ENCODE results near the gene DNAJC27. TPM values are rescaled to one million over a fixed set of nuclear protein-coding genes. Genes with fewer than 3 reads are reported as not detected.
"Not testable (repeated sequence)": the region's sequence is repeated elsewhere in the genome, so short reads cannot be mapped to it uniquely, and the experiment has no call there.

DNAJC27 gene
- total RNA-seq, 1 donor from 2014 or later = 3.6 TPM

DNA sequence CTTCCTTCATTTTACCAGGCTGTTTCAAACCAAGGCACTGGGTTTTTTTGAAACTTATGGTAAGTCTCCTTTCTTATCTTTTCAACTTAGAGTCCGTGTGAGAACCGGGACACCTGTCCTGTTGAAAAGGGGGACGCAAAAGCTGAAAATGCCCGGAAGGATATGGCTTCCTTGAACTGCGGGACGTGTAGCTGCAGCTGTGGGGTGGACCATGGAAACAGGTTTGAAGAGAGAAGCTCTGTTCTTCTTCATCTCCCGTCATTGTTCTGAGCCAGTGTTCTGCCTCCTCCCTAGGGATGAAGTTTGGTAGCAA, 29.5 kb upstream of the DNAJC27 start:
- intact Hi-C loops (cut with DNase I) = no loop called here
- DNase-seq (ENCODE audit: low spot score in 2 of 2) = no peak
- Histone ChIP-seq H3K27ac (no peak overlapping the region), H3K9me3 (no peaks in the 10 kb centered on the region), H3K4me3 (no peak overlapping the region), H3K27me3 (no peaks in the 10 kb centered on the region), H3K36me3 (peaks cover 0 to 4% of the 10 kb centered on the region in 2 donors), H3K4me1 (peaks cover 0 to 2% of the 10 kb centered on the region in 2 donors)
- TF ChIP-seq CTCF (IDR thresholded peaks at IDR 0.05) = no peak

DNA sequence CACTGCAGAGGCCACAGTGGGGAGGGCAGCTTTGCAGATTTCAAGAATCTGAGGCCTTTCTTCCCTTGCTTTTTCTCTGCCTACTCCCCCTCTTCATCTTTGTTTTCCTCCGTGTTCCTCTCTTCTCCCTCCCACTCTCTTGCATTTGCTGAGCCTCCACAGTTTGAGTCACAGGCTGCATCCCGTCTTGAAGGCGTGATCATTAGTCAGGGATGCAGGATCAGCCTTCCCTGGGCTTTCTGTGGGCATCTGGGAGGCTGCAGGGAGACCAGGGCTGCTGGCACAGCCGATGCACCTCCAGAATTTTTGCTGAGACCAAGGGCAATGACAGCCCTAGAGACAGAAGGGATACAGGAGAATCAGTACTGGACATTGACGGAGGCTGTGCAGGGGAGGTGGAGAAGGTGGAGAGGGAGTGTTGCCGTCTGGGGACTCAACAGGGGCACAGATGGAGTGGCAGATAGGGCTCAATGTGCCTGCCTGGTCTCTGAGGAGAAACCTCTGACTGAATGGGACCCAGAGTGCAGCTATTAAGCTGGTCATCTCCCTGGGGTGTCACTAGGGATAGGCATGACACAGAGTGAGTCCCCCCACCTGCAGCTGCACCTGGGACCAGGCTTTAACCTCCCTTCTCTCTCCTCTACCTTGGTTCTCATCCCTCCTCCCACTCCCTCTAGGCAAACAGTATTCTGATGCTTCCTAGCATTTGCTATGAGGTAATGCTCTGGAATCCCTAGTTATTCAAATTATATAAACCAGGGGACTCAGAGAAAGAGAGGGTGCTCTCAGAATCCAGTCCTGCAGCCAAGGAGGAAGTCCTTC, 29.0 kb upstream of the DNAJC27 start:
- H3K4me3 ChIP-seq = no peak overlapping the region
- no peak for DNase-seq (ENCODE audit: low spot score in 2 of 2)
- peaks cover 0 to 4% of the 10 kb centered on the region in 2 donors for H3K36me3 ChIP-seq
- H3K9me3 ChIP-seq = no peaks in the 10 kb centered on the region
- TF ChIP-seq CTCF (IDR thresholded peaks at IDR 0.05) = no peak
- no peaks in the 10 kb centered on the region for H3K27me3 ChIP-seq
- no peak overlapping the region for H3K27ac ChIP-seq
- H3K4me1 ChIP-seq = peaks cover 0 to 2% of the 10 kb centered on the region in 2 donors
- intact Hi-C loops (cut with DNase I) = no loop called here

- intact Hi-C loops (cut with DNase I) = no loop called here
- Histone ChIP-seq H3K27ac (no peak overlapping the region), H3K36me3 (peaks cover 0 to 4% of the 10 kb centered on the region in 2 donors), H3K4me1 (peaks cover 0 to 2% of the 10 kb centered on the region in 2 donors), H3K4me3 (no peak overlapping the region), H3K9me3 (no peaks in the 10 kb centered on the region), H3K27me3 (no peaks in the 10 kb centered on the region)
- no peak for DNase-seq (ENCODE audit: low spot score in 2 of 2)
- no peak for TF ChIP-seq CTCF (IDR thresholded peaks at IDR 0.05)
Measured at GRCh38 chr2:25000036-25000435, 28.3 kb upstream of the DNAJC27 start.

DNA sequence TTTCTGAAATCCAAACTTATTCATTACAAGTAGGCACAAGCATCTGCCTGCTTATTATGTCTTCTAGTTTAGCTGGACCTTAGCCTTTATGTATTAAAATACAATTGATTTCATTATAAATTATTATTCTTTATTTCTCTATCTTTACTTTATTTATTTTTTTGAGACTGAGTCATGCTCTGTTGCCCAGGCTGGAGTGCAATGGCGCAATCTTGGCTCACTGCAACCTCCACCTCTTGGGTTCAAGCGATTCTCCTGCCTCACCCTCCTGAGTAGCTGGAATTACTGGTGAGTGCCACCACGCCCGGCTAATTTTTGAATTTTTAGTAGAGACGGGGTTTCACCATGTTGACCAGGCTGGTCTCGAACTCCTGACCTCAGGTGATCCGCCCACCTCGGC, 27.3 kb upstream of the DNAJC27 start:
- H3K36me3 ChIP-seq; H3K27ac ChIP-seq; intact Hi-C loops (cut with DNase I): not testable (repeated sequence)

DNA sequence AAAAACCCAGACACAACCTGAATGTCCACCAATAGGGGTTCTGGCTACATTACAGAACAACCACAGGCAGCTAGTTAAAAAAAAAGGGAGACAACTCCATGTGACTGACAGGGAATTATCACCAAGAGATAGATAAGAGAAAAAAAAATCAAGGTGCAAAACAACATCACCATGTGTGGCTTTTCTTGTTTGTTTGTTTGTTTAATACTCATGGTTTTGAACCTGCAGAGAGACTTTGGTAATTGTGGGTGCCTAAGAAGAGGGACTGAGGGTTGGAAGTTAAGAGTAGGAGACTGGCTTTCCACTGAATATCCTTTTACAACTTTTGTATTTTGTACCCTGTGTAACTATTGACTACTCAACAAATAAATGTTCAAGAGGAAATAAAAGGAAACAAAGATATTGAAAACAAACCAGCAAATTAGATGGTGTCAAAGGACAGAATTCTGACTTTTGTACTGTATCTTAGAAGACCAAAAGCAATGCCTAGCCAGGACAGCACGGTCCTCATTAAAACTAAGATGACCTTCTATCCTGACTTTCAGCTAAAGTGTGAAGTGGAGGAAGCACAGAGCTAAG, 22.5 kb upstream of the DNAJC27 start:
- Histone ChIP-seq H3K27ac (no peak overlapping the region), H3K4me1 (peaks cover 0 to 2% of the 10 kb centered on the region in 2 donors), H3K36me3 (no peaks in the 10 kb centered on the region), H3K9me3 (no peaks in the 10 kb centered on the region), H3K4me3 (no peak overlapping the region), H3K27me3 (no peaks in the 10 kb centered on the region)
- no peak for DNase-seq (ENCODE audit: low spot score in 2 of 2)
- no peak for TF ChIP-seq CTCF (IDR thresholded peaks at IDR 0.05)
- intact Hi-C loops (cut with DNase I) = no loop called here

More for the DNA sequence above, 27.3 kb upstream of the DNAJC27 start:
- not testable (repeated sequence) for DNase-seq (ENCODE audit: low spot score in 2 of 2); H3K4me3 ChIP-seq; H3K27me3 ChIP-seq; H3K4me1 ChIP-seq; H3K9me3 ChIP-seq

GRCh38 chr2:24993406-24994145, 21.8 kb upstream of the DNAJC27 start:
- Histone ChIP-seq H3K27me3 (no peaks in the 10 kb centered on the region), H3K9me3 (no peaks in the 10 kb centered on the region), H3K36me3 (no peaks in the 10 kb centered on the region), H3K27ac (no peak overlapping the region), H3K4me3 (no peak overlapping the region), H3K4me1 (peaks cover 0 to 2% of the 10 kb centered on the region in 2 donors)
- intact Hi-C loops (cut with DNase I) = no loop called here
- no peak for DNase-seq (ENCODE audit: low spot score in 2 of 2)
- no peak for TF ChIP-seq CTCF (IDR thresholded peaks at IDR 0.05)
